PC-9 (cell line): ENCODE results near the gene ITPKC.

ENCODE experiments used
- CTCF ChIP-seq: fragments of 200-600 bp; sonication (generic); conservative IDR thresholded peaks from 2 replicates; pipeline ENCODE4 v1.6.1; 2017; ENCODE audit warnings: mixed run types, antibody characterized with exemption, mild to moderate bottlenecking, moderate library complexity
- EZH2 ChIP-seq: fragments of 200-600 bp; sonication (generic); IDR thresholded peaks from 2 replicates; pipeline ENCODE4 v1.8.0; 2017; ENCODE audit warnings: antibody characterized with exemption, low read depth

GRCh38 chr19:40744554-40745401, 27.9 kb downstream of the ITPKC start:
- TF ChIP-seq CTCF: no peak
- TF ChIP-seq EZH2: no peak
